HG03135 (cell line): ENCODE results near the gene NMNAT2.

Experiments used
- ATAC-seq: cut with Tn5 transposase; IDR thresholded peaks from one replicate; pipeline ENCODE4 v1.9.1; 2021; ENCODE audit warnings: mild to moderate bottlenecking, moderate library complexity; ENCODE audit not compliant: unreplicated experiment

NMNAT2 gene

GRCh38 chr1:183272390-183272848, 145.8 kb downstream of the NMNAT2 start:
- ATAC-seq: no peak

DNA sequence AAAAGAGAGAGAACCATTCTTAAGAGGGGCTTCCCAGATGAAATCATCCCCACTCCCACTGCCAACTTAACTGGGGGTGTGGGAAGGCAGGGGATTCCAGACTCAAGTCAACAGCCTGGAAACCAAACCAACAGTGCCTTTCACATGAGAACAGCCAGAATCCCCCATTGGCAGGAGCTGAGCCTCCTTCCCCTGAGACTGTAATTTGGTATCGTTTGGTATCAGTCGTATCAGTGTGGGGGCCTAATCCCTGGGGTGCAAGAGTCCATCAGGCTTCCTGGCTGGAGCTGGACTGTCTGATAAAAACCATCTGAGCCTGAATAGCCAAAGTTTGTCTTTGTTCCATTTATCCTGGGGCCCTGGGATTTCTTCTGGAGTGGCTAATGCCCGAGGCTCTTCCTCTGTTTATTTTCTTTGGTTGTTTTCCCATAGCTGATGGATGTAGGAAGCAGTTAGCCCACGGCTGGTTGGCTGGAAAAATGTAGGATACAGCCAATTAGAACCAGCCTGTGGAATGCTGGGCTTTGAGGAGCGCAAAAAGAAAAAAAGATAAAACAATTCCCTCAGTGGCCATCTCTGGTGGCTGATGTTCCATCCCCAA, 147.5 kb downstream of the NMNAT2 start:
- ATAC-seq: no peak

- no peak for ATAC-seq
Observed at GRCh38 chr1:183267646-183268431, 150.3 kb downstream of the NMNAT2 start.

- no peak for ATAC-seq
Observed at GRCh38 chr1:183263886-183264602, 154.1 kb downstream of the NMNAT2 start.

DNA sequence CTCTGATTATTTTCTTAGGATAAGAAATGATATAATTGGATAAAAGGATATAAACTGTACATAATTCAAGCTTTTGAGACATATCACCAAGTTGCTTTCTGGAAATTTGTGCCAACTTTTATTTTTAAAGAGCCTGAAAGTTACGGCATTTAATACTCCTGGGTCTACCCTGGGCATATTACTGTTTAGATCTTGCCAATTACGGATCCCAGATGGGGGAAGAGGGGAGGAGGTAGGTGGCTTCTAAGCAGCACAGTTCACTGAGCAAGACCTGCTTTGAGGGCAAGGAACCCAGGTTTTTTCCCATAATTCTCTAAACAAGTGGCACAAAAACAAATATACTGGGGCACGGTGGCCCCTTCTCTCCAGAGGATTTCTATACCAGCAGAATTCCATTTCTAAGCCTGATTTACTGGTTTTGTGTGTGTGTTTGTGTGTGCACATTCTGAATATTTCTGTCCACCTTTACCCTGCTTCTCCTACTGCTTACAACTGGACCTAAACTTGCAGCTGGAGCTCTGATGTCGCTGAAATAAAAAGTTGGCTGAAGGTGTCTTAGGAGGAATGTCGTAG, 155.5 kb downstream of the NMNAT2 start:
- ATAC-seq: no peak

GRCh38 chr1:183259924-183260323, 158.3 kb downstream of the NMNAT2 start:
- no peak for ATAC-seq

DNA sequence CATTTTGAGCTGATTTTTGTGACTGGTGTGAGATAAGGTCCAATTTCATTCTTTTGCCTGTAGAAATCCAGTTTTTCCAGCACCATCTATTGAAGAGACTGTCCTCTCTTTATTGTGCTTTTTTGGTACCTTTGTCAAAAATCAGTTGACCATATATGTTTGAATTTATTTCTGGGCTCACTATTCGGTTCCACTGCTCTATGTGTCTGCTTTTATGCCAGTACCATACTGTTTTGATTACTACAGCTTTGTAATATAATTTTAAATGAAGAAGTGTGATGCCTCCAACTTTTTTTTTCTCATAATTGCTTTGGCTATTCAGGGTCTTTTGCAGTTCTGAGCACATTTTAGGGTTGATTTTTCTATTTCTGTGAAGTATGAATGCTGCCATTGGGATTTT, 163.1 kb downstream of the NMNAT2 start:
- ATAC-seq: no peak

- no peak for ATAC-seq
Observed at GRCh38 chr1:183251959-183252450, 166.2 kb downstream of the NMNAT2 start.

GRCh38 chr1:183251101-183251958, 166.8 kb downstream of the NMNAT2 start:
- ATAC-seq: no peak

DNA sequence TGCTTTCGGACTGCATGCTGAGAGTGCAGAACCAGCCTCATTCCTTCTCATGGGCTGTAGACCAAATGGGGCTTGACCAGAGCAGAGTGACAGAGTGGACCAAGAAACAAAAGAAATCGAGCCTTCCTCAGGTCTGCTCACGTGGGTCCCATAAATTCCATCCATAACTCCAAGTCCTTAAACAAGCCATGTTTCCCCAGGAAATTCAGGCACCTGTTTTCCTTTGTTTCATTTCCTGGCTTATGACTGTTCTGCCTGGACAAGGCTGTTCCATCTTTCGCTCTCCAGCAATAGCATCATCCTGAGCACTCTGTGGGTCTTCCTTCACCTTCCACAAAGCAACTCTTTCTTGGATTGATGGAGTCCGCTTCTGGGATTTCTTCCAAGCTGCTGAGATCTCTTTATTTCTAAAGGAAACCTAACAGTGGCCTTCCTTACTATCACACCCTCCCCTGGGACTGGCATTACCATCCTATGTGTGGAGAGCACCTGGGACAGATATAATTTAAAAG, 168.2 kb downstream of the NMNAT2 start:
- no peak for ATAC-seq

- no peak for ATAC-seq
Observed at GRCh38 chr1:183248989-183249691, 169.0 kb downstream of the NMNAT2 start.

GRCh38 chr1:183247931-183248330, 170.2 kb downstream of the NMNAT2 start:
- ATAC-seq: no peak

DNA sequence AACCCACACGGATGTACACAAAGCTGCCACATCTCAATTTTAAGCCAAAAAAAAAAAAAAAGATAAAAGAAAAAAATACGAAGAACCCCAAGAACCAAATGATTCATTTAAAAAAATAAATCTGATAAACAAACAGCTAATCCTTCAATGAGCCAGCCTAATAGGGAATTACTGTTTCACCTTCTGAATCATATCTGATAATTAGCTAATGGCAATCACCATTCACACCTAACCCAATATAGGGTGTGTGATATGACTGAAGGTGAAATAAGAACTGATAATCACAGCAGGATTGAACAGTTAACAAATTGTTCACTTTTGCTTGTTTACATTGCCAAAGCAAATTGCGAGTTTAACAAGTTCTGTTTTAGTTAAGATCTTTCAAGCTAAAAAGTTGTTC, 170.7 kb downstream of the NMNAT2 start:
- ATAC-seq: no peak

- ATAC-seq: no peak
Observed at GRCh38 chr1:183247066-183247465, 171.1 kb downstream of the NMNAT2 start.

DNA sequence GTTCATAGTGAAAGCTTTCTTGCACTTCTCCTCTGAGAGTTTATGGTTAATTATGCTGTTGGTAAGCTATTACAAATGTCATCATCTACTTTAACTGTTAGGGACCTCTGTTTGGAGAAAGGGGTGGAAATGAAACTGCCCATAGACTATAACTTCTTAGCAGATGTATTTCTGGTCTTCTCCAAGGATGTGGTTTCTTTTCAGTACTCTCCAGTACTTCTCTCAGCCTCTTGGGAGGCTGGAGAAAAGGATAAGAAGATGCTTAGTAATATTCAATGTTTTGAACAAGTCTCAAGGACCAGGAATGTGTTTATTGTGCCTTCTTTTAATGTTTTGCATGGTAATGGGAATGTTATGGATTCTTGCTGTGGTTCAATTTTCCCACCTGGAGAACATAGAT, 171.7 kb downstream of the NMNAT2 start:
- no peak for ATAC-seq

DNA sequence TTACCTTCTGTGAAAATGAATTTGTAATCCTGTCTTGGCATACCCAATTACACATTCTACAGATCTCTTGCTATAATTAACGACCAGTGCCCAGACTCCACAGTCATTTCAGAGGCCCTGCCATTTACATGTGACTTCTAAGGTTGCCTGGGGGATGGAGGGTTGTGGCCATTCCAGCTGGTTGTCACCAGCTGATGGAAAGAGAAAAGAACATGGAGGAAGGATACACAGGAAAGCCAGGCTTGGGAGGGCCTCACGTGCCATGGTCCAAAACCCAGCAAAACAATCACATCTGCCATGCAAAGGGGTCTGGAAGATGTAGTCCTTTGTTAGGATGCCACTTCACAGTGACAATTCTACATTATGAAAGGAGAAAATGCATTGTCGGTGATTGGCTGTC, 172.8 kb downstream of the NMNAT2 start:
- ATAC-seq: no peak

DNA sequence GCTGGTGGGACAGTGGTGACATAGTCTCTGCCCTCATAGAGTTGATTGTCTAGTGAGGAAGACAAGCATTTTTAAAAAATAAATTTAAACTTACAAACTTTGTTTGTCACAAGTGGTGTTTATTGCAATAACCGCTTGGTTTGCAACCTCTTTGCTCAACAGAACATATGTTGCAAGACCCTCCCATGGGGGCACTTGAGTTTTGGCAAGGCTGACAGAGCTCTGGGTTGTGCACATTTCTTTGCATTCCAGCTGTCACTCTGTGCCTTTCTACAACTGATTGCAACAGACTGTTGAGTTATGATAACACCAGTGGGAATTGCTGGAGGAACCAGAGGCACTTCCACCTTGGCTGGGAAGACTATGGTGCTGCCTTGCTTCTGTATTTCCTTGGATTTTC, 173.7 kb downstream of the NMNAT2 start:
- ATAC-seq: no peak

GRCh38 chr1:183243161-183244050, 174.8 kb downstream of the NMNAT2 start:
- ATAC-seq: no peak

GRCh38 chr1:183242556-183242955, 175.6 kb downstream of the NMNAT2 start:
- ATAC-seq: no peak
